ENCODE measurements around the gene FCN2.

- TF ChIP-seq, protein P1, sequence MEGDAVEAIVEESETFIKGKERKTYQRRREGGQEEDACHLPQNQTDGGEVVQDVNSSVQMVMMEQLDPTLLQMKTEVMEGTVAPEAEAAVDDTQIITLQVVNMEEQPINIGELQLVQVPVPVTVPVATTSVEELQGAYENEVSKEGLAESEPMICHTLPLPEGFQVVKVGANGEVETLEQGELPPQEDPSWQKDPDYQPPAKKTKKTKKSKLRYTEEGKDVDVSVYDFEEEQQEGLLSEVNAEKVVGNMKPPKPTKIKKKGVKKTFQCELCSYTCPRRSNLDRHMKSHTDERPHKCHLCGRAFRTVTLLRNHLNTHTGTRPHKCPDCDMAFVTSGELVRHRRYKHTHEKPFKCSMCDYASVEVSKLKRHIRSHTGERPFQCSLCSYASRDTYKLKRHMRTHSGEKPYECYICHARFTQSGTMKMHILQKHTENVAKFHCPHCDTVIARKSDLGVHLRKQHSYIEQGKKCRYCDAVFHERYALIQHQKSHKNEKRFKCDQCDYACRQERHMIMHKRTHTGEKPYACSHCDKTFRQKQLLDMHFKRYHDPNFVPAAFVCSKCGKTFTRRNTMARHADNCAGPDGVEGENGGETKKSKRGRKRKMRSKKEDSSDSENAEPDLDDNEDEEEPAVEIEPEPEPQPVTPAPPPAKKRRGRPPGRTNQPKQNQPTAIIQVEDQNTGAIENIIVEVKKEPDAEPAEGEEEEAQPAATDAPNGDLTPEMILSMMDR (conservative IDR thresholded peaks at IDR 0.05; ENCODE audit: low read depth, low read length): no peak
- TF ChIP-seq CEBPB (IDR thresholded peaks at IDR 0.05; ENCODE audit: low read depth, low read length) (no peak), POLR2A (IDR thresholded peaks at IDR 0.05; ENCODE audit: low read depth, low read length) (no peak), RAD21 (IDR thresholded peaks at IDR 0.05; ENCODE audit: low read length) (no peak), BHLHE40 (IDR thresholded peaks at IDR 0.05; ENCODE audit: low read depth, low read length) (no peak), RFX5 (IDR thresholded peaks at IDR 0.05; ENCODE audit: low read depth, low read length) (no peak), SMC3 (IDR thresholded peaks at IDR 0.05; ENCODE audit: low read depth, low read length) (no peak), MXI1 (IDR thresholded peaks at IDR 0.05; ENCODE audit: borderline replicate concordance, low read depth, low read length) (no peak), RCOR1 (IDR thresholded peaks at IDR 0.05; ENCODE audit: insufficient replicate concordance, low read length) (no peak), USF2 (IDR thresholded peaks at IDR 0.05; ENCODE audit: low read depth, low read length) (no peak)
Measured at GRCh38 chr9:134835448-134835847, 45.2 kb upstream of the FCN2 start.

Data from IMR-90 (cell line).